HepG2 (cell line): Measurements from ENCODE around the gene SEPTIN12. TPM values are rescaled to one million over a fixed set of nuclear protein-coding genes. Genes with fewer than 3 reads are reported as not detected.

Experiments used
- ARNT ChIP-seq: fragments of 450-650 bp; IDR thresholded peaks from 2 replicates; pipeline ENCODE4 v1.6.1; 2017
- DPF2 ChIP-seq: sonication (generic); formaldehyde crosslinking; IDR thresholded peaks from 2 replicates; pipeline ENCODE4 v1.4.0; 2020; ENCODE audit warnings: mild to moderate bottlenecking, low read depth, missing genetic modification reagents, borderline replicate concordance
- FOSL2 ChIP-seq: sonication (generic); formaldehyde crosslinking; IDR thresholded peaks from 2 replicates; pipeline ENCODE4 v1.4.0; 2020; ENCODE audit warnings: missing genetic modification reagents
- GZF1 ChIP-seq: sonication (generic); formaldehyde crosslinking; IDR thresholded peaks from 2 replicates; pipeline ENCODE4 v1.5.1; 2020; ENCODE audit warnings: mild to moderate bottlenecking, missing genetic modification reagents
- HHEX ChIP-seq: IDR thresholded peaks from 2 replicates; pipeline ENCODE4 v1.6.1; 2016; ENCODE audit warnings: control low read depth
- HMGXB4 ChIP-seq, 2 experiments: sonication (generic) in 1 of 2; formaldehyde crosslinking in 1 of 2; IDR thresholded peaks; 2 replicates each; pipeline versions ENCODE4 v1.4.0 to v1.6.1; 2018 to 2020; ENCODE audit warnings: missing genetic modification reagents in 2 of 2, borderline replicate concordance in 1 of 2, low read depth in 1 of 2, mild to moderate bottlenecking in 1 of 2, missing biosample characterization in 1 of 2
- MTERF4 ChIP-seq: sonication (generic); formaldehyde crosslinking; IDR thresholded peaks from 2 replicates; pipeline ENCODE4 v1.8.0; 2023; ENCODE audit warnings: mild to moderate bottlenecking, missing genetic modification reagents
- POLR2G ChIP-seq: fragments of 200-400 bp; formaldehyde crosslinking; IDR thresholded peaks from 2 replicates; pipeline ENCODE4 v1.6.1; 2018; ENCODE audit warnings: mild to moderate bottlenecking, low read depth, low read length, moderate library complexity
- PRMT3 ChIP-seq: sonication (generic); formaldehyde crosslinking; IDR thresholded peaks from 2 replicates; pipeline ENCODE4 v1.8.1; 2022; ENCODE audit warnings: low read depth, mild to moderate bottlenecking, moderate library complexity, missing genetic modification reagents, borderline replicate concordance
- PRPF4 ChIP-seq: fragments of 200-400 bp; formaldehyde crosslinking; IDR thresholded peaks from 2 replicates; pipeline ENCODE4 v1.6.1; 2016; ENCODE audit warnings: low read length, low read depth; ENCODE audit not compliant: poor library complexity, severe bottlenecking
- RERE ChIP-seq: IDR thresholded peaks from 2 replicates; pipeline ENCODE4 v1.6.1; 2016; ENCODE audit warnings: low read depth, missing genetic modification reagents, missing compliant biosample characterization
- SRSF9 ChIP-seq: fragments of 200-400 bp; formaldehyde crosslinking; IDR thresholded peaks from 2 replicates; pipeline ENCODE4 v1.6.1; 2018; ENCODE audit warnings: borderline replicate concordance, mild to moderate bottlenecking, low read depth, low read length; ENCODE audit not compliant: insufficient read depth, poor library complexity, severe bottlenecking
- TARDBP ChIP-seq: sonication (generic); formaldehyde crosslinking; IDR thresholded peaks from 2 replicates; pipeline ENCODE4 v1.8.0; 2022; ENCODE audit warnings: mild to moderate bottlenecking, missing genetic modification reagents
- TBX2 ChIP-seq: sonication (generic); formaldehyde crosslinking; IDR thresholded peaks from 2 replicates; pipeline ENCODE4 v1.5.0; 2020; ENCODE audit warnings: missing genetic modification reagents, mild to moderate bottlenecking, borderline replicate concordance
- ZC3H13 ChIP-seq: sonication (generic); formaldehyde crosslinking; IDR thresholded peaks from 2 replicates; pipeline ENCODE4 v1.8.1; 2023; ENCODE audit warnings: mild to moderate bottlenecking, missing genetic modification reagents, moderate library complexity
- ZC3H4 ChIP-seq: sonication (generic); formaldehyde crosslinking; IDR thresholded peaks from 2 replicates; pipeline ENCODE4 v1.4.0; 2020; ENCODE audit warnings: missing genetic modification reagents, borderline replicate concordance
- ZFAT ChIP-seq: sonication (generic); formaldehyde crosslinking; conservative IDR thresholded peaks from 2 replicates; pipeline ENCODE4 v1.8.1; 2023; ENCODE audit warnings: missing genetic modification reagents, inconsistent platforms
- ZFP62 ChIP-seq: sonication (generic); formaldehyde crosslinking; IDR thresholded peaks from 2 replicates; pipeline ENCODE4 v1.4.0; 2020; ENCODE audit warnings: missing genetic modification reagents
- ZFY ChIP-seq: sonication (generic); formaldehyde crosslinking; IDR thresholded peaks from 2 replicates; pipeline ENCODE4 v1.4.0; 2020; ENCODE audit warnings: missing genetic modification reagents
- ZNF337 ChIP-seq: sonication (generic); formaldehyde crosslinking; IDR thresholded peaks from 2 replicates; pipeline ENCODE4 v1.5.1; 2020; ENCODE audit warnings: missing genetic modification reagents, low read depth, mild to moderate bottlenecking, borderline replicate concordance
- ZSCAN21 ChIP-seq: sonication (generic); formaldehyde crosslinking; IDR thresholded peaks from 2 replicates; pipeline ENCODE4 v1.8.0; 2022; ENCODE audit warnings: mild to moderate bottlenecking, missing genetic modification reagents, moderate library complexity, borderline replicate concordance
- polyA plus RNA-seq, 8 experiments: library from polyadenylated mRNA; depleted of rRNA in 3 of 8; stranded (reverse) in 7 of 8; unstranded in 1 of 8; fragments of >200 nt; fragmentation: Illumina TruSeq in 4 of 8; extraction: Trizol in 4 of 8; gene quantifications; 2 replicates each; pipeline versions ENCODE4 v1.2.1 to v1.2.3, GENCODE V29; 2011 to 2016; ENCODE audit warnings: low read depth in 4 of 8, missing spikeins in 1 of 8, mixed read lengths in 1 of 8; ENCODE audit not compliant: insufficient read depth in 1 of 8
- total RNA-seq, 5 experiments: library from RNA; depleted of rRNA; stranded (reverse); fragments of >200 nt; fragmentation: Illumina TruSeq; extraction: Trizol; gene quantifications; 2 replicates each; pipeline ENCODE4 v1.2.3, GENCODE V29; 2016; ENCODE audit warnings: low read depth in 1 of 5

SEPTIN12 gene
- total and polyA plus RNA-seq, 2 of the 13 experiments (the other 11 are each of a cell fraction or from before 2014, with no cell fraction given): 0.22 TPM; not detected in 1

GRCh38 chr16:4765511-4766474 is 22.4 kb downstream of the SEPTIN12 start (continued):
- no peak for TF ChIP-seq MTERF4 (CRISPR knock-in tag)
- peak; percentile 66; the same call in 1 of the 2 replicates for TF ChIP-seq ZC3H13
- peak; percentile 59; the same call in 1 of the 2 replicates for TF ChIP-seq TBX2 (CRISPR knock-in tag)
- no peak for TF ChIP-seq ZFP62 (CRISPR knock-in tag)
- no peak for TF ChIP-seq PRPF4
- TF ChIP-seq TARDBP: no peak
- no peak for TF ChIP-seq HHEX (CRISPR knock-in tag)
- 0 out of 2 replicates have a peak, but pooled peaks have one; percentile 32 for TF ChIP-seq POLR2G
- no peak for TF ChIP-seq HMGXB4 (CRISPR knock-in tag; IDR thresholded peaks at IDR 0.05; ENCODE audit: borderline replicate concordance in 1 of 2, low read depth in 1 of 2)
- no peak for TF ChIP-seq GZF1
- no peak for TF ChIP-seq ARNT
- no peak for TF ChIP-seq ZFAT (CRISPR knock-in tag)
- TF ChIP-seq ZSCAN21 (CRISPR knock-in tag): no peak
- no peak for TF ChIP-seq ZC3H4 (CRISPR knock-in tag)
- TF ChIP-seq ZFY (CRISPR knock-in tag): peak; percentile 45
- TF ChIP-seq PRMT3: no peak
- no peak for TF ChIP-seq SRSF9
- TF ChIP-seq FOSL2: no peak
- TF ChIP-seq ZNF337 (CRISPR knock-in tag): no peak
- no peak for TF ChIP-seq RERE (CRISPR knock-in tag)
- TF ChIP-seq DPF2: peak; percentile 24; the same call in 1 of the 2 replicates
